SK-N-SH (cell line): ENCODE results near the gene ARPC5. TPM values are rescaled to one million over a fixed set of nuclear protein-coding genes. Genes with fewer than 3 reads are reported as not detected.

ENCODE experiments used
- CTCF ChIA-PET: fragments of 300-600, 350-600 bp; formaldehyde crosslinking; extraction: SDS; loops from one replicate; lab custom pipeline; 2021; lab: Yijun Ruan, JAX
- POLR2A ChIA-PET: fragments of 350-600 bp; sonication (Branson Sonifier 250); formaldehyde crosslinking; extraction: SDS; loops from one replicate; lab custom pipeline; 2020; ENCODE audit warnings: antibody characterized with exemption, inconsistent platforms; lab: Yijun Ruan, JAX
- DNase-seq: peaks from one replicate; pipeline ENCODE4 v3.0.0; 2012
- H2AFZ ChIP-seq: fragments of 200-600 bp; sonication (generic); 2 replicates; pipeline ENCODE4 v1.8.1; 2016; ENCODE audit warnings: antibody characterized with exemption, mild to moderate bottlenecking, low read depth
- H3F3A ChIP-seq: fragments of 200-600 bp; sonication (generic); replicated peaks from 2 replicates; pipeline ENCODE3; 2016; ENCODE audit warnings: antibody characterized with exemption, mild to moderate bottlenecking; ENCODE audit not compliant: insufficient read depth
- H3K27ac ChIP-seq, 2 experiments: fragments of 200-500 bp in 1 of 2; fragments of 200-600 bp in 1 of 2; sonication (Bioruptor generic) in 1 of 2; sonication (generic), shearing (Covaris generic) in 1 of 2; 2 replicates each; pipeline versions ENCODE4 v1.5.1 to v1.6.1; 2014 to 2016; ENCODE audit warnings: low read depth in 2 of 2, inconsistent platforms in 1 of 2, low read length in 1 of 2, mild to moderate bottlenecking in 1 of 2, mixed read lengths in 1 of 2
- H3K27me3 ChIP-seq: fragments of 200-600 bp; sonication (generic), shearing (Covaris generic); 2 replicates; pipeline ENCODE4 v1.6.1; 2016; ENCODE audit warnings: mixed run types; ENCODE audit not compliant: insufficient read depth
- H3K36me3 ChIP-seq, 2 experiments: fragments of 200-500 bp in 1 of 2; fragments of 200-600 bp in 1 of 2; sonication (Bioruptor generic) in 1 of 2; sonication (generic) in 1 of 2; replicated peaks in 1 of 2; 2 replicates each; pipeline versions ENCODE3 to v1.5.1; 2014 to 2016; ENCODE audit warnings: low read length in 1 of 2, mild to moderate bottlenecking in 1 of 2; ENCODE audit not compliant: insufficient read depth in 2 of 2, control insufficient read depth in 1 of 2
- H3K4me1 ChIP-seq, 2 experiments: fragments of 200-500 bp in 1 of 2; fragments of 200-600 bp in 1 of 2; sonication (Bioruptor generic) in 1 of 2; sonication (generic), shearing (Covaris generic) in 1 of 2; 2 replicates each; pipeline versions ENCODE4 v1.5.1 to v1.6.1; 2014 to 2016; ENCODE audit warnings: low read depth in 1 of 2, low read length in 1 of 2, mixed run types in 1 of 2; ENCODE audit not compliant: insufficient read depth in 2 of 2, control insufficient read depth in 1 of 2
- H3K4me2 ChIP-seq: fragments of 200-600 bp; sonication (generic), shearing (Covaris generic); 2 replicates; pipeline ENCODE4 v1.6.1; 2017; ENCODE audit warnings: mixed run types
- H3K4me3 ChIP-seq, 2 experiments: fragments of 200-500 bp in 1 of 2; fragments of 200-600 bp in 1 of 2; sonication (Bioruptor generic) in 1 of 2; sonication (generic), shearing (Covaris generic) in 1 of 2; 2 replicates each; pipeline versions ENCODE4 v1.5.1 to v1.8.1; 2014 to 2016; ENCODE audit warnings: low read depth in 2 of 2, inconsistent platforms in 1 of 2, low read length in 1 of 2, mild to moderate bottlenecking in 1 of 2, mixed read lengths in 1 of 2, moderate library complexity in 1 of 2
- H3K79me2 ChIP-seq: fragments of 200-600 bp; sonication (generic); 2 replicates; pipeline ENCODE4 v1.8.1; 2017; ENCODE audit warnings: mild to moderate bottlenecking; ENCODE audit not compliant: insufficient read depth
- H3K9ac ChIP-seq: fragments of 200-600 bp; sonication (generic); 2 replicates; pipeline ENCODE4 v1.6.1; 2017; ENCODE audit warnings: mixed run types
- H3K9me2 ChIP-seq: fragments of 200-600 bp; sonication (generic); 2 replicates; pipeline ENCODE4 v1.6.1; 2017; ENCODE audit warnings: mixed run types
- H3K9me3 ChIP-seq: fragments of 200-600 bp; sonication (generic); 2 replicates; pipeline ENCODE4 v1.6.1; 2017; ENCODE audit warnings: mixed run types, mild to moderate bottlenecking, moderate library complexity
- H4K20me1 ChIP-seq: fragments of 200-600 bp; sonication (generic); 2 replicates; pipeline ENCODE4 v1.6.1; 2017; ENCODE audit warnings: mild to moderate bottlenecking, mixed run types; ENCODE audit not compliant: insufficient read depth
- CTCF ChIP-seq: fragments of 200-600 bp; sonication (generic); IDR thresholded peaks from 2 replicates; pipeline ENCODE4 v1.6.1; 2017; ENCODE audit warnings: antibody characterized with exemption, mild to moderate bottlenecking, moderate library complexity
- ELF1 ChIP-seq: IDR thresholded peaks from 2 replicates; pipeline ENCODE4 v1.4.0; 2012
- FOXJ3 ChIP-seq: sonication (generic); formaldehyde crosslinking; IDR thresholded peaks from 2 replicates; pipeline ENCODE4 v1.5.1; 2020; ENCODE audit warnings: mild to moderate bottlenecking, missing genetic modification reagents
- FOXM1 ChIP-seq: IDR thresholded peaks from 2 replicates; pipeline ENCODE4 v1.4.0; 2012; ENCODE audit warnings: low read depth, mild to moderate bottlenecking
- IRF3 ChIP-seq: fragments of 150-350 bp; IDR thresholded peaks from 2 replicates; pipeline ENCODE4 v1.6.1; 2016; ENCODE audit warnings: mild to moderate bottlenecking, low read depth, low read length
- MXI1 ChIP-seq: IDR thresholded peaks from 2 replicates; pipeline ENCODE4 v1.6.1; 2012; ENCODE audit warnings: mild to moderate bottlenecking, low read depth, low read length, improper control_type of control experiment
- POLR2AphosphoS5 ChIP-seq: IDR thresholded peaks from 2 replicates; pipeline ENCODE4 v1.6.1; 2012; ENCODE audit warnings: low read depth, low read length
- SIN3A ChIP-seq: IDR thresholded peaks from 2 replicates; pipeline ENCODE4 v1.6.1; 2012; ENCODE audit warnings: low read depth, mild to moderate bottlenecking, low read length, moderate library complexity, borderline replicate concordance
- SMC3 ChIP-seq: IDR thresholded peaks from 2 replicates; pipeline ENCODE4 v1.6.1; 2012; ENCODE audit warnings: low read depth, low read length, improper control_type of control experiment
- USF2 ChIP-seq: fragments of 150-350 bp; IDR thresholded peaks from 2 replicates; pipeline ENCODE4 v1.6.1; 2017; ENCODE audit warnings: antibody characterized with exemption, low read length, low read depth, borderline replicate concordance
- ZBTB33 ChIP-seq: IDR thresholded peaks from 2 replicates; pipeline ENCODE4 v1.4.0; 2012; ENCODE audit warnings: low read depth, borderline replicate concordance
- WGBS: methylation state at CpG from one replicate; pipeline ENCODE4 v1.1.6; 2017; ENCODE audit warnings: low lambda C conversion rate; 5-methylcytosine and 5-hydroxymethylcytosine counted together
- polyA plus RNA-seq, 3 experiments: library from polyadenylated mRNA; depleted of rRNA; stranded (reverse); fragments of >200 nt; gene quantifications; 2 replicates each; pipeline ENCODE4 v1.2.3, GENCODE V29; 2012

The ARPC5 gene
- polyA plus RNA-seq, 1 of the 3 experiments (the other 2 are of a cell fraction): 66.8 TPM

GRCh38 chr1:183673605-183674323, 38.2 kb upstream of the ARPC5 start:
- H3K79me2 ChIP-seq: no peaks in the 10 kb centered on the region; the same call in 1 of the 2 replicates
- CTCF ChIA-PET: interaction anchor here (0.9 to 1.4 kb wide), 5 partner anchors 11 to 242 kb away, joined by 3 to 6 read pairs (median 5); no protein-coding TSS in a partner anchor
- H3K27me3 ChIP-seq: no peaks in the 10 kb centered on the region
- peaks cover 0 to 4% of the 10 kb centered on the region in 2 experiments for H3K36me3 ChIP-seq
- no peak overlapping the region for H3K9ac ChIP-seq
- no peaks in the 10 kb centered on the region for H4K20me1 ChIP-seq
- H3K4me3 ChIP-seq: no peak overlapping the region
- no peak overlapping the region for H3K27ac ChIP-seq
- H3K9me3 ChIP-seq: no peaks in the 10 kb centered on the region
- no peak for DNase-seq
- no peak overlapping the region for H3K4me2 ChIP-seq
- peaks cover 0 to 2% of the 10 kb centered on the region in 2 experiments; a peak in 1 of 4 replicates for H3K4me1 ChIP-seq
- H3K9me2 ChIP-seq: no peaks in the 10 kb centered on the region
- no peaks in the 10 kb centered on the region for H3F3A ChIP-seq
- POLR2A ChIA-PET: no interaction called here
- WGBS: 87% methylated on average over 2 of the region's 2 CpGs
- TF ChIP-seq MXI1 (no peak), FOXM1 (no peak), IRF3 (no peak), SMC3 (no peak), ELF1 (no peak), FOXJ3 (no peak), POLR2AphosphoS5 (no peak), USF2 (no peak)
- H2AFZ ChIP-seq: no peak overlapping the region

GRCh38 chr1:183670169-183670568, 34.6 kb upstream of the ARPC5 start:
- Histone ChIP-seq H3K27ac (no peak overlapping the region), H2AFZ (no peak overlapping the region), H3F3A (peaks cover 3% of the 10 kb centered on the region), H3K4me1 (no peaks in the 10 kb centered on the region; a peak in 1 of 4 replicates), H3K36me3 (peaks cover 0 to 4% of the 10 kb centered on the region in 2 experiments), H4K20me1 (no peaks in the 10 kb centered on the region), H3K27me3 (no peaks in the 10 kb centered on the region), H3K4me3 (no peak overlapping the region), H3K9ac (no peak overlapping the region), H3K9me2 (no peaks in the 10 kb centered on the region), H3K79me2 (no peaks in the 10 kb centered on the region; the same call in 1 of the 2 replicates), H3K4me2 (no peak overlapping the region), H3K9me3 (no peaks in the 10 kb centered on the region)
- 94% methylated on average over 1 of the region's 1 CpG for WGBS
- no peak for DNase-seq
- ChIA-PET CTCF (interaction anchor here (1.0 to 1.8 kb wide), 4 partner anchors 14 to 246 kb away, joined by 3 to 8 read pairs (median 4); partner anchors contain the start of gene APOBEC4), POLR2A (no interaction called here)
- TF ChIP-seq SIN3A (no peak), CTCF (peak; percentile 11; the same call in 1 of the 2 replicates), FOXJ3 (no peak), ZBTB33 (no peak)
